Thoracic aorta (tissue), 2 donors: Measurements from ENCODE around the gene RNPEPL1. TPM values are rescaled to one million over a fixed set of nuclear protein-coding genes. Genes with fewer than 3 reads are reported as not detected.

Source experiments
- ATAC-seq: fragments of 150-250 bp; one replicate; pipeline ENCODE4 v1.8.0; 2017; ENCODE audit warnings: low read depth; ENCODE audit not compliant: insufficient number of reproducible peaks, low FRiP score
- DNase-seq: peaks from one replicate; pipeline ENCODE4 v3.0.0-alpha.2; 2020; ENCODE audit warnings: low spot score
- H3K27ac ChIP-seq, 2 donors: fragments of 200-600 bp; sonication (generic); 1 replicate in 1 of 2; 2 replicates in 1 of 2; pipeline ENCODE4 v1.5.1; 2016; ENCODE audit warnings: mild to moderate bottlenecking in 2 of 2, moderate library complexity in 2 of 2
- H3K27me3 ChIP-seq: fragments of 200-600 bp; sonication (generic); replicated peaks from 2 replicates; pipeline ENCODE4 v1.6.0; 2016; ENCODE audit warnings: mild to moderate bottlenecking; ENCODE audit not compliant: insufficient read depth
- H3K36me3 ChIP-seq: fragments of 200-600 bp; sonication (generic); one replicate; pipeline ENCODE4 v1.5.1; 2016
- H3K4me1 ChIP-seq, 2 donors: fragments of 200-600 bp; sonication (generic); 1 replicate in 1 of 2; 2 replicates in 1 of 2; pipeline versions ENCODE4 v1.5.1 to v1.6.0; 2016; ENCODE audit warnings: low read depth in 2 of 2, mild to moderate bottlenecking in 1 of 2; ENCODE audit not compliant: control insufficient read depth in 1 of 2
- H3K4me3 ChIP-seq: fragments of 200-600 bp; sonication (generic); 2 replicates; pipeline ENCODE4 v1.5.1; 2016; ENCODE audit warnings: mild to moderate bottlenecking
- H3K9me3 ChIP-seq: fragments of 200-600 bp; sonication (generic); 2 replicates; pipeline ENCODE4 v1.5.1; 2016
- CTCF ChIP-seq: fragments of 200-600 bp; sonication (generic); IDR thresholded peaks from one replicate; pipeline ENCODE4 v1.5.1; 2019; ENCODE audit warnings: antibody characterized with exemption
- total RNA-seq, 2 donors: library from RNA; depleted of rRNA; stranded (reverse); fragments of >200 nt; gene quantifications; one replicate each; pipeline versions ENCODE4 v1.1.0 to v1.2.3, GENCODE V29; 2016

Gene RNPEPL1
- total RNA-seq, 2 donors from 2014 or later = 71.1 to 101 TPM

GRCh38 chr2:240619506-240620148, 51.3 kb downstream of the RNPEPL1 start:
- H3K27ac ChIP-seq = no peak overlapping the region
- no peaks in the 10 kb centered on the region for H3K9me3 ChIP-seq
- no peak for TF ChIP-seq CTCF
- H3K36me3 ChIP-seq = no peaks in the 10 kb centered on the region
- no peak for ATAC-seq
- no peak overlapping the region for H3K4me3 ChIP-seq
- no peaks in the 10 kb centered on the region for H3K4me1 ChIP-seq
- no peak for DNase-seq
- H3K27me3 ChIP-seq = no peaks in the 10 kb centered on the region

GRCh38 chr2:240620149-240620731, 52.0 kb downstream of the RNPEPL1 start:
- no peaks in the 10 kb centered on the region for H3K36me3 ChIP-seq
- ATAC-seq (no peak), DNase-seq (no peak)
- no peaks in the 10 kb centered on the region for H3K9me3 ChIP-seq
- TF ChIP-seq CTCF = no peak
- H3K4me3 ChIP-seq = no peak overlapping the region
- no peak overlapping the region for H3K27ac ChIP-seq
- no peaks in the 10 kb centered on the region for H3K4me1 ChIP-seq
- no peaks in the 10 kb centered on the region for H3K27me3 ChIP-seq

GRCh38 chr2:240620859-240621258, 52.6 kb downstream of the RNPEPL1 start:
- Histone ChIP-seq H3K36me3 (no peaks in the 10 kb centered on the region), H3K27ac (no peak overlapping the region), H3K9me3 (no peaks in the 10 kb centered on the region), H3K4me3 (no peak overlapping the region), H3K27me3 (no peaks in the 10 kb centered on the region), H3K4me1 (no peaks in the 10 kb centered on the region)
- no peak for TF ChIP-seq CTCF
- ATAC-seq = no peak
- no peak for DNase-seq

- Histone ChIP-seq H3K9me3 (no peaks in the 10 kb centered on the region), H3K4me3 (no peak overlapping the region), H3K27me3 (no peaks in the 10 kb centered on the region), H3K36me3 (no peaks in the 10 kb centered on the region), H3K4me1 (no peaks in the 10 kb centered on the region), H3K27ac (no peak overlapping the region)
- DNase-seq (no peak), ATAC-seq (no peak)
- no peak for TF ChIP-seq CTCF
Measured at GRCh38 chr2:240622060-240622411, 53.8 kb downstream of the RNPEPL1 start.

GRCh38 chr2:240622531-240623235, 54.4 kb downstream of the RNPEPL1 start:
- H3K9me3 ChIP-seq = no peaks in the 10 kb centered on the region
- H3K4me3 ChIP-seq = no peak overlapping the region
- no peak for ATAC-seq
- H3K27me3 ChIP-seq = no peaks in the 10 kb centered on the region
- no peak for DNase-seq
- no peak for TF ChIP-seq CTCF
- H3K4me1 ChIP-seq = no peaks in the 10 kb centered on the region
- H3K36me3 ChIP-seq = no peaks in the 10 kb centered on the region
- no peak overlapping the region for H3K27ac ChIP-seq
